Measurements from ENCODE around the gene SNRPE.
"Not testable (repeated sequence)": the region's sequence is repeated elsewhere in the genome, so short reads cannot be mapped to it uniquely, and the experiment has no call there.

SNRPE gene

GRCh38 chr1:203861379-203862184, at the start of gene SNRPE:
Gene SNRPE, plus strand, starts transcription at chr1:203861599. Its CDS starts 61 bp downstream, at chr1:203861660.
- DNase-seq = peak; percentile 92

- DNase-seq = no peak
Observed at GRCh38 chr1:203813581-203814341, 47.6 kb upstream of the SNRPE start.

- DNase-seq = no peak
Observed at GRCh38 chr1:203818399-203818798, 43.0 kb upstream of the SNRPE start.

GRCh38 chr1:203823306-203823705, 38.1 kb upstream of the SNRPE start:
- no peak for DNase-seq

GRCh38 chr1:203826175-203826574, 35.2 kb upstream of the SNRPE start:
- no peak for DNase-seq

GRCh38 chr1:203828002-203828401, 33.4 kb upstream of the SNRPE start:
- no peak for DNase-seq

- DNase-seq = no peak
Observed at GRCh38 chr1:203828503-203828902, 32.9 kb upstream of the SNRPE start.

GRCh38 chr1:203829247-203829646, 32.2 kb upstream of the SNRPE start:
- not testable (repeated sequence) for DNase-seq

- DNase-seq = no peak
Observed at GRCh38 chr1:203835476-203835875, 25.9 kb upstream of the SNRPE start.

GRCh38 chr1:203839081-203839480, 22.3 kb upstream of the SNRPE start:
- no peak for DNase-seq

GRCh38 chr1:203840208-203840808, 21.1 kb upstream of the SNRPE start:
- DNase-seq = no peak

- no peak for DNase-seq
Observed at GRCh38 chr1:203842559-203842876, 18.9 kb upstream of the SNRPE start.

GRCh38 chr1:203843435-203843834, 18.0 kb upstream of the SNRPE start:
- no peak for DNase-seq

- DNase-seq = not testable (repeated sequence)
Observed at GRCh38 chr1:203853112-203853511, 8.3 kb upstream of the SNRPE start.

GRCh38 chr1:203858055-203858454, 3.3 kb upstream of the SNRPE start:
- DNase-seq = no peak

- no peak for DNase-seq
Observed at GRCh38 chr1:203858975-203859374, 2.4 kb upstream of the SNRPE start.

- no peak for DNase-seq
Observed at GRCh38 chr1:203860396-203861025, 888 bp upstream of the SNRPE start.

- no peak for DNase-seq
Observed at GRCh38 chr1:203867802-203868201, 6.4 kb downstream of the SNRPE start.

GRCh38 chr1:203870245-203870644, 8.8 kb downstream of the SNRPE start:
- no peak for DNase-seq

- peak; percentile 25 for DNase-seq
Observed at GRCh38 chr1:203871114-203871880, 9.9 kb downstream of the SNRPE start.

GRCh38 chr1:203873094-203873493, 11.7 kb downstream of the SNRPE start:
- no peak for DNase-seq

GRCh38 chr1:203878422-203878821, 17.0 kb downstream of the SNRPE start:
- no peak for DNase-seq

GRCh38 chr1:203880606-203881005, 19.2 kb downstream of the SNRPE start:
- no peak for DNase-seq
